GM19467 (cell line): ENCODE measurements around the gene MCTP2.

ENCODE experiments used
- ATAC-seq: cut with Tn5 transposase; IDR thresholded peaks from one replicate; pipeline ENCODE4 v1.9.1; 2021; ENCODE audit warnings: mild to moderate bottlenecking, moderate library complexity; ENCODE audit not compliant: unreplicated experiment

Gene MCTP2, protein sequence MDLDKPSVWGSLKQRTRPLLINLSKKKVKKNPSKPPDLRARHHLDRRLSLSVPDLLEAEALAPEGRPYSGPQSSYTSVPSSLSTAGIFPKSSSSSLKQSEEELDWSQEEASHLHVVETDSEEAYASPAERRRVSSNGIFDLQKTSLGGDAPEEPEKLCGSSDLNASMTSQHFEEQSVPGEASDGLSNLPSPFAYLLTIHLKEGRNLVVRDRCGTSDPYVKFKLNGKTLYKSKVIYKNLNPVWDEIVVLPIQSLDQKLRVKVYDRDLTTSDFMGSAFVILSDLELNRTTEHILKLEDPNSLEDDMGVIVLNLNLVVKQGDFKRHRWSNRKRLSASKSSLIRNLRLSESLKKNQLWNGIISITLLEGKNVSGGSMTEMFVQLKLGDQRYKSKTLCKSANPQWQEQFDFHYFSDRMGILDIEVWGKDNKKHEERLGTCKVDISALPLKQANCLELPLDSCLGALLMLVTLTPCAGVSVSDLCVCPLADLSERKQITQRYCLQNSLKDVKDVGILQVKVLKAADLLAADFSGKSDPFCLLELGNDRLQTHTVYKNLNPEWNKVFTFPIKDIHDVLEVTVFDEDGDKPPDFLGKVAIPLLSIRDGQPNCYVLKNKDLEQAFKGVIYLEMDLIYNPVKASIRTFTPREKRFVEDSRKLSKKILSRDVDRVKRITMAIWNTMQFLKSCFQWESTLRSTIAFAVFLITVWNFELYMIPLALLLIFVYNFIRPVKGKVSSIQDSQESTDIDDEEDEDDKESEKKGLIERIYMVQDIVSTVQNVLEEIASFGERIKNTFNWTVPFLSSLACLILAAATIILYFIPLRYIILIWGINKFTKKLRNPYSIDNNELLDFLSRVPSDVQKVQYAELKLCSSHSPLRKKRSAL

DNA sequence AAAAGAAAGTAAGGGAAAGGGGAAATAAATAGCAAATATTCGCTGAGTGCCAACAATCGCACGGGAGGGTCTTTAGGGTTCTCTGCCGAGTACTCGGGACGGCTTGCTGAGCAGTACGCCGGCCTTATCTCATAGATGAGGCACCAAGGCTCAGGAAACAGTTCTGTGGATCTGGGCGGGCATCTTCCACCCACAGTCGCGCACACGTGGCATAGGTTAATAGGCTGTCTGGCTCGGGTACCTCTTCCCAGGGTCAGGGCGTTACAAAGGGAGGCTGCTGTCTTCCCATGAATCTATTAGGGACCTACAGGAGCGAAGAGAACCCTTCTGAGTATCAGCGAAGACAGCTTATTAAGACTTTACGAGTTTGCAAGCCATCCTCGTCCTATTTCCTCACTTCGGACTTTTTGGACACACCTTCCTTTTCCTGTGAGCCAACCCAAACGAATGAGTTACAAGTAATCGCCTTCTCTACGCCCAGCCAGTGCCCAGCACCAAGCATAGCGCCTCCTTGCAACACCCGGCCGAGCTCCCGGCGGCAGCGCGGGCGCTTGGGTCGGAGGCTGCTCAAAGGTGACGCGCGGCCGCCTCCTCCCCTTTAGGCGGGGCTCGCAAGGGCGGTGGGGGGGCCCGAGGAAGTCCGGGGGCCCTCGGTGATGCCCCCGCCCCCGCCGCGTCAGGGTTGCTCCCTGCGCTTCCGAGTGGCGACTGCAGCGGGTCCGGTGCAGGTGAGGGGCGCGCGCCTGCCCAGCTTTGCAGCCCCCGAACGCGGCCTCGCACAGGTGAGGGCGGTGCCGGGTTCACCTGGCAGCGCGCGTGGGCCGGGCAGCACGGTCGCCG, at the start of gene MCTP2:
MCTP2 (plus strand) TSS at position 679 of the 840 bp plus-strand sequence. CDS start 66,705 bp downstream, outside the sequence.
- peak; percentile 71 for ATAC-seq

DNA sequence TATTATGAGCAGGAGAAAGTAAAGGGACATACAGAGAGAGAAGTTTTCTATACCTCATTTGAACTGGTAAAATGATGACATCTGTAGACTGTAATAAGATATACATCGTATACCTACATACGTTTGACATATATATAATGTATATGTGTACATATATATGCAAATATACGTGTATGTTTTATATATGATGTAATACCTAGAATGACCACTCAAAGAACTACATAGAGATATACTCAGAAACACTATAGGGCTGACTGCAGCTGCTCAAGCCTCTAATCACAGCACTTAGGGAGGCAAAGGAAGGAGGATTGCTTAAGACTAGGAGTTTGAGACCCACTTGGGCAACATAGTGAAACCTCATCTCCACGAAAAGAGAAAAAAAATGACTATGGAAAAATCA, 48.5 kb upstream of the MCTP2 start:
- no peak for ATAC-seq

DNA sequence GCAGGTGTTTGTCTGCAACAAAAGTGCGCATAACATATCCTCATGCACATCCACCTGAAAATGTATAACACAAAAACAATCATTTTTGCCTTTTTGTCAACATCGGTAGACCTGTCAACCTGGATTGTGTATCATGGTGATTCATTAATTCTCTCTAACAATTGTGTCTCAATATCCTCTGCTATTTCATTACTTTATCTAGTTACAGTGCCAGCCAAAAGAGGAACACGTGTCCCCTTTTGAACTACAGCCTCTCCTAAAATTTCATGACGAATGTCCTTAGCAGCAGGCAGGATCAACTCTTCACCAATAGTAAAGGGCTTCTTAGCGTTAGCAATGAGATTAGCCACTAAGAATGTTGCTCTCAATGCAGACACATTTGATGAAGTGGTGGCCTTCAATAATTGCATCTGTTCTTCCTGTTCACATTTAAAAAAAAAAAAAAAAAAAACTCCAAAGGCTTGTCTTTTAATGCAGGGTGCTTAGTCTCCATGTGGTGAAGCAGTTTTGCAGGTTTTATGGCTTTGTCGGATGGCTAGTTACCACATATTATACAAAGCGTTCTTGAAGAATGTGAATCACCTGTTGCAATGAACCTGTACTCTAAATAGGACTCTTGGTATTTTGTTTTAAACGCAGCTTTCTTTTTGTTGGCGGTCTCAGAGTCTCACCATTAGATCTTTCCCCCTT, 45.7 kb upstream of the MCTP2 start:
- ATAC-seq: no peak

DNA sequence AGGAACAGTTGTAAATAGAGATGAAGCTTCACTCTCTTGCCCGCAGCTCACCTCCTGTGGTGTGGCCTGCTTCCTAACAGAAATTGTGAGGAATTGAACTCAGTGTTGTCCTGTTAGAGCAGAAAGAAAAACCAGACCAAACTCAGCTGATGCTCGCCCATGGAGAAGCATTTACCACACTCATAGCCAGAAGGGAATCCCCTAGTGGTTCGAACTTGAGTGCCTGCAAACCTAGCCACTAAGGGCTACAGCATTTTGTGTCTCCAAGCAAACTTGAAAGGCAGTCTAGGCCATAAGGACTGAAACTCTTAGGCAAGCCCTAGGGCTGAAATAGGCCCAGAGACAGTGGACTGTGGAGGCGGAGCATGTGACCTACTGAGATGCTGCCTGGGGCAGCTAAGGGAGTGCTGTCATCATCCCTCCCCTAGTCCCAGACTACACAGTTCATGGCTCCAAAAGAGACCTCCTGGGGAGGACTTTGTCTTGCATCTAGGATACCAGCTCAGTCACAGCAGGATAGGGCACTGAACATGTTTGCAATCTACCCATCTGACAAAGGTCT, 44.5 kb upstream of the MCTP2 start:
- no peak for ATAC-seq

DNA sequence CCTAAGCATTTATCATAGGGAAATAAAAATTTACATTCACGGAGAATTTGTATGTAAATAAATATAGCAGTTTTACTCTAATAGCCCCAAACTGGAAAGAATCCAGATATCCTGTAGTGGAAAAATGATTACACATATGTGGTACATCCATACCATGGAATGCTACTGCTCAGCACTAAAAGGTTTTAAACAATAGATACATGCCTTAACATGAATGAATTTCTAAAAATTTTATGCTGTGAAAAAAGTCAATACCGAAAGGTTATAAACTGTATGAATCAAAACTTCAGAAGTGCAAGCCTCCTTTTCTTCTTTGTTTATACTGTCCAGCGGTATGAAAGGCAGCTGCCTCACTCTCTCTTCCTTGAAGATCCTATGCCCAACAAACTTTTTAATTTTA, 37.5 kb upstream of the MCTP2 start:
- ATAC-seq: no peak

DNA sequence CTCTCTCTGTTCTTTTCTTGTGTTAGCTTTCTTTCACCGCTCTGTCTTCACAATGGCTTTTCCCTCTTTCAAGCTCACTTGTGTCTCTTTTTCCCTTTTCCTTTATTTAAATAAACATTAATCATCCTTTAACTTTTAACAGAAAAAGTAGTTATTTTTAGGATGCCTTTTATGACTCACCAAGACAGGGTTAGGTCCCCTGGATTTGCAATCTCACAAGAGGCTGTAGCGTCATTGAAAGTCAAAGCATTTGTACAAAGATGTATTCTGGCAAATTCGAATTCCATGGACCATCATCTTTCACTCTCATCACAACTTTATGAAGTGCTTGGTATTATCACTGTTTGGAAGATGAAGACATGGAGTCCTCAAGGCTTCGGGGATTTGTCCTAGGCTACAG, 34.8 kb upstream of the MCTP2 start:
- ATAC-seq: no peak

DNA sequence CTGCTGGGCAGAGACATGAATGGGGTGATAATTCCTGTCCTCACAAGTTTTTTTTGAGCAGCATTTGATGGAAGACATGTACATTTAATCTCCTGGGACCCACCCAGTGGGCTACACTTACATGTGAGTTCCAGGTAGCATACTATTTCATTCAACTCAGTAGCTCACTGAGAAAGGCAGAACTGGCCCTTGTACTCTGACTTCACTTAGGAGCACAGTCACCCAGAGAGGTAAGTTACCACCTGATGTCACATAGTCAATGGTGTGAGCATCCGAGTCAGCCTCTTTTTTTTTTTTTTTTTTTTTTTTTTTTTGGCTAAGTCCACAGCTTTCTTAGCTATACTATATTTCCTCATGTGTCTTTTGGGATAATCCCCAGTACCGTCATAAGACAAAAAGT, 32.7 kb upstream of the MCTP2 start:
- ATAC-seq: no peak

DNA sequence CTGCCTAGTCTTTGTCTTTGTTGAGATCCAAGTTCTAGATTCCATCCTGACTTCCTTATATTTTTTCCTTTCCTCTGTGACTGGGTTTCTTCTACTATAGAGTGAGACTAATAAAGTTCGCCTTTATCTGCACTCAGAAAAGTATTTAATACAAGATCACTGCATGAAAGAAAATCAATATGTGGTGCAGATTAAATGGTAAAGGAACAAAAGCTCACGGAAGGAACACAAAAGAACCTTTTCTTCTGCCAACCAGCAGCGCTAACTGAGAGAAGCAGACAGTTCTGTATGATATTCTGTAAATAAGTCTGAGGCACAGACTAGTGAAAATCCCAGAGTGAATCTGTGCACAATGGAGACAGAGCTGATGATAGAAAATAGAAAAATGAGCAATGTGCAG, 31.6 kb upstream of the MCTP2 start:
- no peak for ATAC-seq

DNA sequence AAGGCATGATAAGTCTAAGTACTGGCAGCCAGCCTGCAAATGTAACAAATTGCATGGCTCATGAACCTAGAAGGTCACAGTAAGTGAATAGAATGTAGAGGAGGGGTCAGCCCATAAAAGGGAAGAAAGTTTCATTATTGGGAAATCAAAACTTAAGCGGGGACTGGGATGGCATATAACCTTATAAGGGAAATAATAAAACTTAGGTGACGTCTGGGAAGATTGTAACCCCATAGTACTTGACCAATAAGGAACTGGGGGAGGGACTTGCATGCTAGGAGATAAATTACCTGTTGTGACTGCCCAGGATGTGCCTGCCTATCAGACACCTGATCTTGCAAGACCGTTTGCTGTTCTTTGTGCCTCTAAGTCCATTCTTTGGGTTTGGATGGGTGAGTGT, 28.1 kb upstream of the MCTP2 start:
- no peak for ATAC-seq

DNA sequence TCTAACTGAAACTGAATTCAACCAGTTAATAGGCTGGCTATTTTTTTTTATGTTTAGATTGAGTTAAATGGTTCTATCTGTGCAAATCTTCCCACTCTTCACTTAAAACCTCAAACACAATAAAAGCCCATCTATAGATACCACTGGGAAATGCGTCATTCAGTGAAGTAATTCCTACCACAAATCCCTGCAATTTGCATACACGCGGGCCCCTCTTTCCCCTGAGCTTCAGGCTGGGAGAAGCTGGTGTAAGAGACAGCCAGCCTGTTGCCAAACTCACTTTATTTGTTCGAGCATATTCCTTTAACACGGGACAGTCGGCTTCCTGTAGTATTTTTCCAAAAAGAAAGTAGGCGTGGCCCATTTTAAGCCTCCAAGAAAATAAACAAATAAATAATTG, 26.0 kb upstream of the MCTP2 start:
- ATAC-seq: no peak

DNA sequence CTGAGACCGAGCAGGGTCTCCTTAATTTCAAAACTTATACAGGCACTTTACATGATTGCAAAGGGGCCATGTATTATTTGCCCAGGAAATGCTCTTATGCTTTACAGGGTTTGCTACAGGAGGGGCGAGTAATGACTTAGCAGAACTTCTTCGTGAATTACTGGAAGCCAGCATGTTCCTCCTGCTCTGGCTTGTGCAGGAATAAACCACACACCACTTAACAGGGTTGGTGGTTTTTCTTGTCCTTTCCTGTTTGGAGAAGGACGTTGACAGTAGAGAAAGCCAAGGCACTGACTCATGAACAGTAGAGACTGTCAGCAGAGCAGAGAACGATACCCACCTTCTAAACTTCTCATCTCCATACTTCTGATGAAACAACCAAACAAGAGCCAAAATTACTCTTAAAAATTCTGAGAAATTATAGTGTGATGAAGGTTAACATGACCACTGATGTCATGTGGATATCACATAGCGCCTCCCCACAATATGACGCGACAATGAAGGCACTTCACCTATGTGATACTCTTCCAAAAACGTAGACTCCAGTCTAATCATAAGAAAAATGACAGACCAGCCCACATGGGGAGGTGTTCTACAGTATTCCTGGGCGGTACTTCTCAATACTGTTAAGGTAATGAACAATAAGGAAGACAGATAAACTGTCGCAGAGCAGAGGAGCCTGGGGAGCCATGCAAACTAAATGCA, 24.7 kb upstream of the MCTP2 start:
- no peak for ATAC-seq

DNA sequence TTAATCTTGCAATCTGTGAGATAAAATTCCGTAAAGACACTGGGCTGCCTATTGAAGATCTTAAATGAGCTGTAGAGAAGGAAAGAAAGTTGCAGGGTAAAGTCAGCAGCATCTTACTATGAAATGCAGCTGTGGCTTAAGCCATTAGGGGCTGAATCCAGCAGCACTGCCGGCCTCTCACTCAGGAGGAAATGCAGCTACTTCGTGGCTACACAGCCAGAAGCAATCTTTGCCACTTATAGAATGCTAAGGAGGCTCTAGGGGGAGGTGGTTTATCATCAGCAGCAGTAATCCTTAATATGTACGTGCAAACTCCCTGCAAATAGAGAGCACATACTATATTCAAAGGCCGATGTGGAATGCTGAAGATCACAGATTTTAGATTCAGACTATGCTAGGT, 19.1 kb upstream of the MCTP2 start:
- no peak for ATAC-seq

DNA sequence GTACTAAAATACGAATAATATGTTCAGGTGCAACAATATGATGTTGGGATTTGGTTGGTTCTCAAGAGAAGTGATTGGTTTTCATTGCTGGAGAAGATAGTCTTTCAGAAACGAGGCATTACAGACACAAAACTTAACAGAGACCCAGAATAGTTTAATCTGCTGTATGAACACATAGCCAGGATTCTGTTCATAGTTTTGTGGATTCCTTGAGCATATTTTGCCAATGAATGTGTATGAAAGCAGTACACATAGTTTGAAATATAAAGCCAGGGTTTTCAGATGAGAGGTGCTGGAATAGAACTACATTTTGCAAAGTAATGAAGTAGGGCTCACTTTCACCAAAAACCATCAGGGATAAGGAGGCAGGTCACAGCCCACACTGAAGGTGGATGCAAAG, 5.7 kb upstream of the MCTP2 start:
- ATAC-seq: no peak

DNA sequence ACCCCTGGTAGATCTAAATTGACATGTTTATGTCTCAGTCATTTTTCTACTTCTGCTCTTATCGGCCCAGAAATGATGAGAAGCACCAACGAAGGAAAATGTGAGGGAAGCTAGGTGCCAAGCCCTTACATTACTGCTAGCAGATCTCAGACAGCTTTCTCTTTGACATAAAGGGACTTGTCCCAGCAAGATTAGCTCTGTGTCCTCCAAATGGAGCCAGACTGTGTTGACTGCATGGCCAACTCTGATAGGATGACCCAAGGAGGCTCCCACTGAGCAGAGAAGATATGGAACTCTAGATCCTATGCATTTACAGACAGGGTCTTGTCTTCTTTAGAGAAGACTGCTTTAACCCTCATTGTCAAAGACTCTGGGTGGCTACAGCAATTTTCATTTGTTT, 2.8 kb upstream of the MCTP2 start:
- ATAC-seq: no peak

DNA sequence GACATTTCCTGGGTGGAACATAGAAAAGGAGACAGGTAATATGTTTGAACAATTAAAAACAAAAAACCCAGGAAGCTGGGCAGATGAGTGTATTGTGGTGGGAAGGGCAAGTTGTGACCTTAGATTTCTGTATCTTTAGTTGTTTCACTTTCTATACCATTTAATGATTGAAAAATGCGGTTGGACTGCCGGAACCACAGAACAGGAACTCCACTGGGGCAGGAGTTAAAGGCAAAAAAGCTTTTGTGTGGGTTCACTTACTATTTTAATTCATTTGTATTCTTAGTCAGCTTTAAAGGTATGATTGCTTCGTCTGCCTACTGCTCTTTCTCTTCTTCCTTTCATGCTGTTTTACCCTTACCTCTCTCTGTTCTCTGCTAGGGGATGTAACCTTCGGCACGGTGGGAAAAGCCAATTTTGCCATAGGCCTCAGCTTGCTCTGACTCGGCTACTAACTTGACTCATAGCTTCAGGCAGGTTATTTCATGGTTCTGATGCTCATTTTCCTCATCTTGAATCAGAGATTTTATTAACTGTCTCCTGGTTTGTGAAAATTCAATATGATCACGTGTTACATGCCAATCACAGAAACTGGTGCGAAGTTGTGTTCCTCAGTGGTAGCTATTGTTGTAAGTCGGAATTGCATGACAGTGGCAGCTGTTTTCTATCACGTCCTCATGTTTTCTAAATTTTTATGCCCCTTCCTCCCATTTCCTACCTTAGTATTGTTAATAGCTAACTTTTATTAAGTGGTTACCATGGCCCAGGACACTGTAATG, 1.6 kb upstream of the MCTP2 start:
- peak; percentile 58 for ATAC-seq

DNA sequence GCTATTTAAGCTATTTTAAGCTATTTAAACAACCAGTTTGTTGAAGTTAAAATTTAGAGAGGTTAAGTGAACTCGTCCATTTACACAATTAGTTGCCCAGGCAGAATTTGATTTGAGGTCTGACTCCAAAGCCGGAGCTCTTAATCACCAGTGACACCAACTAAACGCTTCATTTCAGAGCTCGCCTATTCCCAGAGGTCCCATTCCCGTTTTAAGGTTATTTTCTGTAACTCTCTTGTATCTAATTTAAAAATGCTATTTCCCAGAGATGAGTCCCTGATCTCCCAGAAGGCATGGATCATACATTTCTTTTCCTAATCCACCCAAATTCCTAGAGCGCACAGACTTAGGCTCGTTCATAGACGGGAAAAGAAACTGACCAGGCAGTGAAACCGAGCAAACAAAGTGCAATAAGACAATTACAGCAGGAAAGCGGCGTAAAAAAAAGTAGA, 904 bp upstream of the MCTP2 start:
- no peak for ATAC-seq

DNA sequence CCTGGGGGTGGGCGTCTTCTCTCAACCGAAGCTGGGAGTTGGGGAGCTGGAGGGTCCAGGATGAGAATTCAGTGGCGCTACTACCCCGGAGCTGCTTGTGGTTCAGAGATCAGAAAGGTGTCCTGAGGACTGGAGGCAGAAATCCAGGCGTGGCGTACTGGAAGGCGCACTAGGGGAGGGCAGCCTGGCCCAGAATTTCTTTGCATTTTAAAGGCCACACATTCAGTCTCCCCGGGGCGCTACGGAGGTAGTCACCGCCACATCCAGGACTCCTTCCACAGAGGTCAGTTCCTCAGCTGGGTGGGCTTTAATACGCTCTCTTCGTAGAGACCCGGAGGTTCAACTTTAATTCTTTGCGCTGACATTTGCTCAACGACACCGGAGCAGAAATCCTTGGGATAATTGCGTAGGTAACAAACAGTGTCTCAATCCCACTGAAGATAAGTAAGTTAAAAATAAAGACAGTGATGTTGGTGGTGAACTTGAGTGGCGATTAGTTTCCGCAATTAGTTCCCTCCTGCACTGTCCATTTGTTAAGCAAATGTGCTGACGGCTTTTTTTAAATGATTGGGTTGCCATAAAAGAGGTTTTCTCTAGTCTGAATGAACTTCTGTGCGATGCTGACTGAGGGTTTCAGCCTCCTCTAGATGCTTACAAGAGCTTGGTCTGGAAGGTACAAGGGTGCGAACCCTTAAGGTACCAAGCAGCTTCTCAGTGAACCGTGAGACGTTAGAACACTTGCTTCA, 535 bp downstream of the MCTP2 start:
- peak; percentile 3 for ATAC-seq

DNA sequence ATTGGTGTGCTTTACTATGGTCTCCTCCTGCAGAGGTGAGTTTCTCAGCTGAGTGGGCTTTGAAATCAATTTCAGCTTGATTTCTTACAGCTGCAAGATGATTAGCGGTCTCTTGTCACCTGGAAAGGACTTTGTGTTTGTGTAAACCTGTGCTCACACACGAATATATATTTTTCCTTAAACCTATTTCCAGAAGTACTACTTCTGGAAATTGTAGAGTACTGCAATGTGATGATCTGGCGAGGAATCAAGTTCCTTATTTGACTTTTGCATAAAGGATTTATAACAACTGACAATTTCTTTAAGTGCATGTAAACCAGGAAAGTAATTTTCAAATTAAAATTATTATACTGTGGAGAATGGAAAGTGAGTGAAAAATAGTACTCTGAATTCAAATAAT, 2.1 kb downstream of the MCTP2 start:
- ATAC-seq: no peak
